ENCODE measurements around the gene IRF2BPL.

- TF ChIP-seq CTCF (IDR thresholded peaks at IDR 0.05) (no peak), POLR2A (IDR thresholded peaks at IDR 0.05) (no peak), POLR2AphosphoS5 (IDR thresholded peaks at IDR 0.05) (no peak)
Observed at GRCh38 chr14:76995279-76996035, 33.1 kb downstream of the IRF2BPL start.

Measured in prostate gland (tissue), 2 donors.